Mucosa of rectum (tissue), 2 donors: ENCODE results near the gene BPIFB1.

Experiments used
- H3K27ac ChIP-seq, 2 donors: one replicate each; pipeline ENCODE4 v1.7.0; 2013; ENCODE audit warnings: inconsistent platforms in 2 of 2, low read depth in 2 of 2, low read length in 2 of 2
- H3K27me3 ChIP-seq, 2 donors: one replicate each; pipeline ENCODE4 v1.7.0; 2013; ENCODE audit warnings: low read length in 2 of 2; ENCODE audit not compliant: control insufficient read depth in 2 of 2, insufficient read depth in 2 of 2
- H3K36me3 ChIP-seq, 2 donors: one replicate each; pipeline ENCODE4 v1.7.0; 2013; ENCODE audit warnings: low read length in 2 of 2; ENCODE audit not compliant: control insufficient read depth in 2 of 2, insufficient read depth in 2 of 2
- H3K4me1 ChIP-seq, 2 donors: one replicate each; pipeline ENCODE4 v1.7.0; 2013; ENCODE audit warnings: low read length in 2 of 2, mild to moderate bottlenecking in 1 of 2; ENCODE audit not compliant: control insufficient read depth in 2 of 2, insufficient read depth in 2 of 2
- H3K4me3 ChIP-seq, 2 donors: one replicate each; pipeline ENCODE4 v1.7.0; 2013; ENCODE audit warnings: low read length in 2 of 2
- H3K9ac ChIP-seq, 2 donors: one replicate each; pipeline ENCODE4 v1.7.0; 2013; ENCODE audit warnings: low read length in 2 of 2, low read depth in 1 of 2, mild to moderate bottlenecking in 1 of 2
- H3K9me3 ChIP-seq, 2 donors: one replicate each; pipeline ENCODE4 v1.7.0; 2013; ENCODE audit warnings: low read length in 2 of 2; ENCODE audit not compliant: control insufficient read depth in 2 of 2
- donor health status: healthy.
- donor health status: Normal muscosa, but diverticular disease.

The BPIFB1 gene

DNA sequence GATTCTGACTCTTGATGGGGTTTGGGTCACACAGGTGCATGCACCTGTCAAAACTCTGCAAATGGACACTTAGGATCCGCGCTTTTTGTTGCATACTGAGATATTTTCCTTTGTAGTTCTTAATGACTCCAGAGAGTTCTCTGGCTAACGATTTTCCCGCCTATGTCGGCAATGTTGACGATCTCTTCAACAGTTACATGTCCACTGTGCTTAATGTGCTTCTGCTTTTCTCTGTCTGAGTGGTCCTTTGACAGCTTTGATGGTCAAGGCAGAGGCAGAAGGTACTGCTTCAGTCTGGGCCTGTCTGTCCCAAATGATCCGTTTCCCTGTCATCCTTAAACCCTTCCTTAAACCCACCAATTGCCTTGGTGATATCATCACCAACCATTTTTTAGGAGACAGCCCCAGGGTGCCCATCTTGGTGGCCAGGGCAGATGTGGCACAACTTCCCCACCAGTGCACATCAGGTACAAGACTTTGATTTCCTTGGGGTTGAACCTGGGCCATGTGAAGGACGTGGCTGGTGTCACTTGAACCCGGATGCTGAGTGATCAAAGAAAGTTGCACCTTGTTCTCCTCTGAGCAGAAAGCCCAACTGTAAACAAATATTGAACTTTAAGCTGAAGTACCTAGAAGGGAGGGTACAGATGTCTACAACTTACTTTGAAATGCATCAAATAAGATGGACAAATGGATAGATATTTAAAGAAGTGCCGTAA, 10.7 kb upstream of the BPIFB1 start:
- Histone ChIP-seq H3K27me3 (peaks cover 0 to under 1% of the 10 kb centered on the region in 2 donors), H3K9me3 (no peaks in the 10 kb centered on the region), H3K4me1 (no peaks in the 10 kb centered on the region), H3K36me3 (no peaks in the 10 kb centered on the region), H3K27ac (no peak overlapping the region), H3K4me3 (no peak overlapping the region), H3K9ac (no peak overlapping the region)

DNA sequence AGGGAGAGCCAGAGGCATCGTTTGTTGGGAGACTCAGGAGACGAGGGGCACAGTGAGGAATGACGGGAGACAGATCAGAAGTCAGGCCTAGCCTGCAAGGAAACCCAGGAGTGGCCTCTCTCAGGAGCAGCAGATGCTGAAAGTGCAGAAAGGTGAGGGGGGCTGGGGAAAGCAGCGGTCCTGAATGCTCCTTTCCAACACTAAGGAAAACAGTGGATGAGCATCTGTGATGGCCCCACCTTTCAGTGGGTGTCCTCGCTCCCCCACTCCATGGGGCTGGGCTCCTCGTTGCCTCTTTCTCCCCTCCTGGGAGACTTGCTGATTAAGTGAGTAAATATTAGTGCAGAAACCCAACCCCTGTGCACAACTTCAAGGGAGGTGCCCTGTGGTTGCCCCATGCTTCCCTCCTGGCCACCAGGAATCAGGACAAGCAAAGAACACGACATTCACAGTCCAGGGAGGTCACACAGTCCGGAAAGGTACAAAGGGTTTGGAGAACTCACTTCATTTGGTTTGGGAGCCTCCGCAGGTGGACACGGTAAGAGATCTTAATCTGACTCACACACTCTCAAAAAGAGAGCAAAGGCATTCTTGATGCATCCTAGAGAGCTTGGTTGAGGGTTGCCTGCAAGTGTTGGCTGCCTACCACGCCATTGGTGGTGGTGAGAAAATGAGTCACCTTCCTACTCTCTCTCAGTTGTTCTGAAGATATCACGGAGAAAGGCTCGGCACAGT, 9.7 kb upstream of the BPIFB1 start:
- Histone ChIP-seq H3K4me1 (no peaks in the 10 kb centered on the region), H3K4me3 (no peak overlapping the region), H3K27me3 (peaks cover 0 to 5% of the 10 kb centered on the region in 2 donors), H3K9me3 (no peaks in the 10 kb centered on the region), H3K27ac (no peak overlapping the region), H3K9ac (no peak overlapping the region), H3K36me3 (no peaks in the 10 kb centered on the region)

DNA sequence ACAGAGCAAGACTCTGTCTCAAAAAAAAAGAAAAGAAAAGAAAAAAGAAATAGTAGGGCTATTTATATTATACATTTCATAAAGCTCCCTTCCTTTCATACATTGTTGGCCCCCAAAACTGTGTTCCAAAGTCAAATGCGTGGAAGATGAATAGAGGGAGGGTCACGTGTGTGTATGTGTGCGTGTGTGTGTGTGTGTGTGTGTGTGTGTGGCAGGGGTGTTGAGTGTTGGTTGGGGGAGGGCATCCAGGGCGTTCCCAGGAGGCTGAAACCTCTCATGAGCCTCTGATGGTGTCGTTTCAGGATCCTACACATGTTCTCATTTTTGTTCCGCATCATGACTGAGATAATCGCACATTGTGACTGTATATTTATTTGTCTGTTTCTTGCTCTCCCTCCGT, 7.8 kb upstream of the BPIFB1 start:
- Histone ChIP-seq H3K4me3 (no peak overlapping the region), H3K27me3 (peaks cover 0 to 8% of the 10 kb centered on the region in 2 donors), H3K4me1 (no peaks in the 10 kb centered on the region), H3K36me3 (no peaks in the 10 kb centered on the region), H3K27ac (no peak overlapping the region), H3K9ac (no peak overlapping the region), H3K9me3 (no peaks in the 10 kb centered on the region)

DNA sequence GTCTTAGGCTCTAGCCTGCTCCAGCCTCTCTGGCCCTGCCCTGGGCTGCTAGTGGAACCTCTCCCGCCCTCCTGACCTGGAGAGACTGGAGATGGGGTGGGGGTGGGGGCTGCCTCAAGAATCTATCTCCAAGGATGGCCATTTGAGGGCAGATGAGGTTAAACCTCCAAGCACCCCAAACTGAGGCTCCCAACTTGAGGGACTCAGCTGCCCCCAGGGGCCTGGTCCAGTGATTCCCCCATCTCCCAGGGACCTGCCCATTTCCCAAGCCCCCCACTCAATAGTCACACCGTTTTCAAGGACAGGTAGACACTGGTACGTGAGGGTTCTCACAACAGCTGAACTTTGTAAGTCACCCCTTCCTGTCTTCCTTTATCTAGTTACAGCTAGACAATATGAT, 7.1 kb upstream of the BPIFB1 start:
- Histone ChIP-seq H3K9me3 (no peaks in the 10 kb centered on the region), H3K4me1 (no peaks in the 10 kb centered on the region), H3K27ac (no peak overlapping the region), H3K36me3 (no peaks in the 10 kb centered on the region), H3K9ac (no peak overlapping the region), H3K27me3 (peaks cover 0 to 8% of the 10 kb centered on the region in 2 donors), H3K4me3 (no peak overlapping the region)

DNA sequence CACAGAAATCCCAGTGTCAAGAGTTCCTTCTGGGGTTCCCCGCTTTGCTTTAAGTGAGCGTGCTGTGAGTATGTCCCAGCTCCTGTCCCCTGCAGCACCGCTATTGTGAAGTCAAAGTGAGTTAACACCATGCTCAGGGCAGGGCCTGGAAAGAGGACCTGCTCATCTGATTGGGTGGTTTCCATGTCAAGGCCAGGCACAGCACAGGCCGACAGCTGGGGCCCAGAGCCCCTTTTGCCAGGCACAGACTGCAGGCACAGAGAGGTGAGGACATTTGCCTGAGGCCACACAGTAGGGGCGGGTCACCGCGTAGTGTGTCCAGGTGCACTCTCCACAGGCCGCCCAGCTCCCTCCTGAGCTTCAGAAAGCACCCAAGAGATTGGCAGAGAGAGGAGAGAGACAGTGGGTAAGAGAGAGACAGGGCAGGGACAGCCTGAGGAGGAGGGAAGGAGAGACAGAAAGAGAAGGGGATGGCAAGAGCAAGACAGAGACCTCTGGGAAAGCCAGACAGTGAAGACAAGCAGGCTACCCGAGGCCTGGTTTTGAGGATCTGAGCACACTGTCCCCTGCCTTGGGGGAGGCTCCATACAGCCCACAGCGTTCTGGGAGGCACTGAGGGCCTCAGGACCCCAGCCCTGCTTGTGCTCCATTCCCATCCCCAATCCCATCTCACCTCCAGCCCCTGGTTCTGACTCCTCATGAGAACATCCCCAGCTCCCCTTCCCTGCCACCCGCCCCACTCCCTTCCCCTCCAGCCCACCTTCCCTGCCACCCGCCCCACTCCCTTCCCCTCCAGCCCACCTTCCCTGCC, 6.5 kb upstream of the BPIFB1 start:
- H3K36me3 ChIP-seq = no peaks in the 10 kb centered on the region
- no peak overlapping the region for H3K4me3 ChIP-seq
- H3K9me3 ChIP-seq = no peaks in the 10 kb centered on the region
- H3K4me1 ChIP-seq = no peaks in the 10 kb centered on the region
- H3K9ac ChIP-seq = no peak overlapping the region
- no peak overlapping the region for H3K27ac ChIP-seq
- peaks cover 0 to 8% of the 10 kb centered on the region in 2 donors for H3K27me3 ChIP-seq

DNA sequence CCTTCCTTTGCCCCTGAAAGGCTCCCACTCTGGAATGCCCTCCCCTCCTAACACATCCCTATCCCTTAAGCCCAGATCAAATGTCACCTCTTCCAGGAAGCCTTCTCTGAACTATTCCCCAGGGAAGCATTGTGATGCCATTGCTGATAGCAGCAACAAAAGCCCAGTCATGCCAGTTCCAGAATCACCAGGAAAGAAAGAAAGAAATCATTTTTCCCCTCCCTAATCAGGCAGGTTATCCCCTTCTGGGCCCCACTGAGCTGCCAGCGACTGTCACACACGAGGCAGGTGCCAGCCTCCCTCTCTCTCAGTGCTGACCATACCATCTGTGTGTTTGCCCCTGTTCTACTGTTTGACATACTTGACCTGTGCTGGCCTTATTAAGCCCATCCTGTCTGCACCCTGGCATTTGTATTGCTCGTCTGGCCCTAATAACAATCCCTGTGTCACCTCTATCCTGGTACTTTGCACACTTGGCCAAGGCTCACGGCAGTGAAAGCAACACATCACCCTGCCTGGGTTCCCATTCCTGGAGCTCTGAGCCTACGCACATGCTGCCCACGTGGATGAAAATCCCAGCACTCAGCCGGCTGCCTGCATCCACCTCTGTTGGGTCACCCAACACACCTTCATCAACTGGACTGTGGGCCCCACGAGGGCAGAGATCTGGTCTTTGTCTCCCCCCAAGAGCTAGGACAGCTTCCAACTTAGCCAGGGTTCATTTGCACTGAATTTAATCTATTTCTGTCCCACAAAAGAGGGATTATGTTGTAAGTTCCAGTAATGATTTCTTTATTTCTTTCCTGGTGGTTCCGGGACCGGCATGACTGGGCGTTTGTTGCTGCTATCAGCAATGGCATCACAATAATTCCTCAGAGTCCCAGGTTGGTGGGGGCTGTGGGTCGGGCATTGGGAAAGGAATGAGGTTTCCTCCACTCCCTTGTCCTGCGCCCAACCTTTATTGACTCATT, 5.3 kb upstream of the BPIFB1 start:
- H3K4me1 ChIP-seq = no peaks in the 10 kb centered on the region
- no peak overlapping the region for H3K9ac ChIP-seq
- H3K36me3 ChIP-seq = no peaks in the 10 kb centered on the region
- no peak overlapping the region for H3K4me3 ChIP-seq
- no peak overlapping the region for H3K27ac ChIP-seq
- H3K27me3 ChIP-seq = peaks cover 0 to 8% of the 10 kb centered on the region in 2 donors
- no peaks in the 10 kb centered on the region for H3K9me3 ChIP-seq

DNA sequence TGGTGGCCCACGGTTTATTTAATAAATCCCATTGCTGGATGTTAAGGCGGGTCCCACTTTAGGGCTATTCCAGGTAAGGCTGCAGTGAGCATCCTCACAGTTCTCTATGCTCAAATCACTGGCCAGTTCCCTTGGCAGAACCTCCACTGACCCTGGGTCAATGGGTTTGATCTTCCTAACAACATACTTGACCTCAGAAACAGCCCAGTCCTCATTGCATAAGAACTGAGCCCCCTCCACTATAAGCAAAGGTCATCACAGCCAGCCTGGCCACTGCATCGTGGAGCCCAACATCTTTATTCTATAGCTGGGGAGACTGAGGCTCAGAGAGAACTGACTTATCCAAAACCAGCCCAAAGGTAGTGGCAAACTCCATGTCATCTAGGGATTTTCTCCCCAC, 4.3 kb upstream of the BPIFB1 start:
- Histone ChIP-seq H3K4me3 (no peak overlapping the region), H3K9me3 (no peaks in the 10 kb centered on the region), H3K9ac (no peak overlapping the region), H3K27ac (no peak overlapping the region), H3K27me3 (peaks cover 3 to 8% of the 10 kb centered on the region in 2 donors), H3K4me1 (no peaks in the 10 kb centered on the region), H3K36me3 (no peaks in the 10 kb centered on the region)

DNA sequence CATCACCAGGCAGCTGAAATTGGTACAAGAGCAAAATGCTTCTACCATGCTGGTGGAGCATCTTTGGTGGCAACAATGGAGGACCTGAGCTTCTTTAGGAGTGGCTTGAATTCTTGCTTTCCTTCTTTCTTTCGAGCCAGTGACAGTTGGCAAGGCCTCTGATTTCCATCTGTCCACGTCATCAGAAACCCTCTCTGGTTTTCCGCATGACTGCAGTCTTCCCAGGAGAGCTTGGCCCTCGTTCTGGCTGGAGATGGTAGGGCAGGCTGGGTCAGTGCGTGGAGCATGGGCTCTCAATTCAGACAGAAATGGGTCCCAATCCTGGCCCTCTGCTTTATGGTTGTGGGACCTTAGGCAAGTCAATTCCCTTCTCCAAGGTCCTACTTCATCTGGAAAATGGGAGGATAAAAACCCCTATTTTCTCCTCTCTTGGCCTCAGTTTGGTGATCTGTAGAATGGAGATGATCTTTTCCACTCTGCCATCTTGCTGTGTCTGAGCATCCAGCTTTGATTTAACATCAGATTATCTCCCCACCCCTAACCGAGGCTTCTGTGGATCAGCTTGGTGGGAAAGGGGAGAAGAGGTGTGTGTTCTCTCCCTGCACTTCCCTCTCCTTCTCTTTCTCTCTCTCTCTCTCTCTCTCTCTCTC, 3.6 kb upstream of the BPIFB1 start:
- Histone ChIP-seq H3K9me3 (no peaks in the 10 kb centered on the region), H3K27ac (no peak overlapping the region), H3K4me1 (no peaks in the 10 kb centered on the region), H3K36me3 (no peaks in the 10 kb centered on the region), H3K9ac (no peak overlapping the region), H3K27me3 (peaks cover 3 to 8% of the 10 kb centered on the region in 2 donors), H3K4me3 (no peak overlapping the region)

DNA sequence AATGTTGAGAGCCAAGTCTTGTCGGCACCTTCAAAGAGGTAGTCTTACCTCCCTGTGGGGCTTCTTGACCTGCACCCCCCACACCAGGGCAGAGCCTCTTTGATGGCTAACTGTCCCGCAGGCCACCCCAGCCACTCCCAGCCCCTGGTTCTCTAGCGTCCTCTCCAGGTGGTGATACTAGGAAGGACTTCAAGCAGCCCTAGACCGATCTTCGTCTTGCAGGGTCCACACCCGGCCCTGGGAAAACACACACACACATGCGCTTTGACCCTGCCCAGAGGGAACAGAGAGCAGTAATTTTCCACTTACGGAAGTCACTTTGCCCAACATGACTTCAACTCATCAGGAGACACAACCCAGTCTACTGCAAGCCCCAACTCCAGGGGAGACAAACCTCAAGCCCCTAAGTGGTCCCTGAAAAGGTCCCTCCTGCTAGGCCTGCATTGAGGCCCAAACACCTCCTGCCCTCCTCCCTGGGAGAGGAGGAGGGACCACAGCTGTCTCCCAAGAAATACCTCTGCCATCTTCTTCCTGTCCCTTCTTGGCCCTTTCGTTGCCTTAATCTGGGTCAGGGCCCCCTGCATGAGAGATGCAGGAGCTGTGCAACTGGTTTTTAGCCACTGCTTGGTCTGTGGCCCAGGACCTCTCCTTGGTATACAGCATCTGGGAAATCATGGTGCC, 2.9 kb upstream of the BPIFB1 start:
- Histone ChIP-seq H3K27me3 (peaks cover 3 to 8% of the 10 kb centered on the region in 2 donors), H3K4me1 (no peaks in the 10 kb centered on the region), H3K9me3 (no peaks in the 10 kb centered on the region), H3K36me3 (no peaks in the 10 kb centered on the region), H3K9ac (no peak overlapping the region), H3K27ac (no peak overlapping the region), H3K4me3 (no peak overlapping the region)
